Neural cell (in vitro differentiated cells): Measurements from ENCODE around the gene ARID1A. TPM values are rescaled to one million over a fixed set of nuclear protein-coding genes. Genes with fewer than 3 reads are reported as not detected.

Source experiments
- H2AFZ ChIP-seq: fragments of 200-600, 300-800 bp; sonication (generic), shearing (Covaris generic); 2 replicates; pipeline ENCODE4 v1.6.0; 2014; ENCODE audit warnings: low read depth, mild to moderate bottlenecking, antibody characterized with exemption, low read length, moderate library complexity
- H3F3A ChIP-seq: fragments of 200-600 bp; shearing (Covaris generic); 2 replicates; pipeline ENCODE4 v1.6.1; 2016; ENCODE audit warnings: mild to moderate bottlenecking, moderate library complexity, mixed read lengths, antibody characterized with exemption, low read length; ENCODE audit not compliant: insufficient read depth, poor library complexity, severe bottlenecking
- H3K27ac ChIP-seq: fragments of 200-600, 300-800 bp; sonication (generic), shearing (Covaris generic); 2 replicates; pipeline ENCODE4 v1.5.1; 2014; ENCODE audit warnings: mild to moderate bottlenecking, low read length, moderate library complexity
- H3K27me3 ChIP-seq: fragments of 300-800, 200-600 bp; sonication (generic), shearing (Covaris generic); 2 replicates; pipeline ENCODE4 v1.6.0; 2014; ENCODE audit warnings: mild to moderate bottlenecking, low read depth, low read length, moderate library complexity; ENCODE audit not compliant: insufficient read depth
- H3K36me3 ChIP-seq: fragments of 300-800, 200-600 bp; sonication (generic), shearing (Covaris generic); 2 replicates; pipeline ENCODE4 v1.5.1; 2014; ENCODE audit warnings: mild to moderate bottlenecking, antibody characterized with exemption, low read length, moderate library complexity; ENCODE audit not compliant: insufficient read depth
- H3K4me2 ChIP-seq: fragments of 300-800, 200-600 bp; sonication (generic), shearing (Covaris generic); 2 replicates; pipeline ENCODE4 v1.6.0; 2014; ENCODE audit warnings: mild to moderate bottlenecking, low read length
- H3K4me3 ChIP-seq: fragments of 300-800, 200-600 bp; sonication (generic), shearing (Covaris generic); 2 replicates; pipeline ENCODE4 v1.5.1; 2014; ENCODE audit warnings: mild to moderate bottlenecking, low read length, moderate library complexity
- H3K79me2 ChIP-seq: fragments of 200-600 bp; shearing (Covaris generic); replicated peaks from 2 replicates; pipeline ENCODE4 v1.6.0; 2014; ENCODE audit warnings: mild to moderate bottlenecking, low read length, moderate library complexity; ENCODE audit not compliant: insufficient read depth
- H3K9ac ChIP-seq: fragments of 300-800, 200-600 bp; sonication (generic), shearing (Covaris generic); 2 replicates; pipeline ENCODE4 v1.6.1; 2016; ENCODE audit warnings: mild to moderate bottlenecking, low read length, mixed read lengths
- H3K9me2 ChIP-seq: fragments of 200-600 bp; shearing (Covaris generic); 2 replicates; pipeline ENCODE4 v1.6.1; 2016; ENCODE audit warnings: mild to moderate bottlenecking, low read length, mixed read lengths; ENCODE audit not compliant: insufficient read depth
- H3K9me3 ChIP-seq: fragments of 200-600, 300-800 bp; sonication (generic), shearing (Covaris generic); 2 replicates; pipeline ENCODE4 v1.6.1; 2016; ENCODE audit warnings: mild to moderate bottlenecking, mixed run types, low read length, moderate library complexity, mixed read lengths
- H4K20me1 ChIP-seq: fragments of 200-600 bp; shearing (Covaris generic); 2 replicates; pipeline ENCODE4 v1.6.1; 2016; ENCODE audit warnings: mild to moderate bottlenecking, mixed run types; ENCODE audit not compliant: insufficient read depth
- EP300 ChIP-seq: fragments of 450-650 bp; conservative IDR thresholded peaks from 2 replicates; pipeline ENCODE4 v1.6.1; 2014; ENCODE audit warnings: antibody characterized with exemption, mild to moderate bottlenecking, moderate library complexity; ENCODE audit not compliant: poor library complexity, severe bottlenecking
- EZH2 ChIP-seq: fragments of 200-600, 300-800 bp; shearing (Covaris generic), sonication (generic); IDR thresholded peaks from 2 replicates; pipeline ENCODE4 v1.6.1; 2014; ENCODE audit warnings: antibody characterized with exemption, low read length, borderline replicate concordance, mild to moderate bottlenecking; ENCODE audit not compliant: insufficient read depth, poor library complexity, severe bottlenecking
- MXI1 ChIP-seq: fragments of 450-650 bp; conservative IDR thresholded peaks from 2 replicates; pipeline ENCODE4 v1.6.1; 2014; ENCODE audit warnings: antibody characterized with exemption, mild to moderate bottlenecking; ENCODE audit not compliant: poor library complexity, severe bottlenecking
- POLR2AphosphoS5 ChIP-seq: IDR thresholded peaks from 2 replicates; pipeline ENCODE4 v1.6.1; 2012
- RAD21 ChIP-seq: fragments of 450-650 bp; conservative IDR thresholded peaks from 2 replicates; pipeline ENCODE4 v1.6.1; 2014; ENCODE audit warnings: antibody characterized with exemption, mild to moderate bottlenecking, moderate library complexity
- SMC3 ChIP-seq: fragments of 450-650 bp; conservative IDR thresholded peaks from 2 replicates; pipeline ENCODE4 v1.6.1; 2014; ENCODE audit warnings: antibody characterized with exemption, mild to moderate bottlenecking, moderate library complexity; ENCODE audit not compliant: poor library complexity
- TAF1 ChIP-seq: IDR thresholded peaks from 2 replicates; pipeline ENCODE4 v1.6.1; 2012; ENCODE audit warnings: low read depth
- polyA plus RNA-seq: library from polyadenylated mRNA; depleted of rRNA; stranded (reverse); fragments of >200 nt; gene quantifications from 2 replicates; pipeline ENCODE4 v1.2.3, GENCODE V29; 2014
- TF ChIP-seq, protein P1 (sequence below): fragments of 450-650 bp; IDR thresholded peaks from 2 replicates; pipeline ENCODE4 v1.5.1; 2014; ENCODE audit warnings: antibody characterized with exemption, mild to moderate bottlenecking, moderate library complexity; ENCODE audit not compliant: poor library complexity, severe bottlenecking
- TF ChIP-seq, protein P2 (sequence below): IDR thresholded peaks from 2 replicates; pipeline ENCODE4 v1.6.1; 2012; ENCODE audit warnings: borderline replicate concordance

ARID1A gene
- polyA plus RNA-seq, 1 donor from 2014 or later: 13.2 TPM

DNA sequence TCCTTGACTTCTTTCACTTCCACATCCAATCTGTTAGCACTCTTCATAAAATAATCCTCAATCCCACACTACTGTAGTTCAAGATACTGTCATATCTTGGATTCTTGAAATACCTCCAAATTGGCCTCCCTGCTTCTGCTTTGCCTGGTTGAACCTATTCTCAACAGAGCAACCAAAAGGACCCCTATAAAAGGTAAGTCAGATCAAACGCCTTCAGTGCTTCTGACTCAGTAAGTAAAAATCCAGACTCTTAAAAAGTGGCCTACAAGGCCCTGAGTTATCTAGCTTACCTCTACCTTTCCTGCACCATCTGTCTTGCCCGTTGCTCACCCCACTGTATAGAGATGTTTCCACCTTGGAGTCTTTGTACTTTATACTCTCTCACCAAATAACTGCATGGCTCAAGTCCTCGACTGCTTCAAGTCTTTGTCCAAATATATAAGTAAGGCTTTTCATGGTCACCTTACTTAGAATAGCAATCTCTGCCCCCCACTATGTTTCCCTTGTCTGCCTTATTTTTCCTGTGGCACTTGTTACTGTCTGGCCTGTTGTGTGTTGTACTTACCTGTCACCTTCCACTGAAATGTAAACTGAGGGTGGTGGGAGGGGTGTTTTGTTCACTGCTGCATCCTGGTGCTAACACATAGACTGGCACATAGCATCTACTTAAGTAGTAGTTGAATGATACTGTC, 86.9 kb downstream of the ARID1A start:
- Histone ChIP-seq H3K4me2 (no peak overlapping the region), H3K27me3 (no peaks in the 10 kb centered on the region), H3K9me3 (no peaks in the 10 kb centered on the region), H3K9me2 (no peaks in the 10 kb centered on the region), H3K36me3 (peaks cover 13% of the 10 kb centered on the region), H3F3A (no peaks in the 10 kb centered on the region), H3K4me3 (no peak overlapping the region), H4K20me1 (no peaks in the 10 kb centered on the region), H3K27ac (no peak overlapping the region), H3K79me2 (peaks cover 4% of the 10 kb centered on the region), H3K9ac (no peak overlapping the region), H2AFZ (no peak overlapping the region)
- TF ChIP-seq MXI1 (no peak), RAD21 (no peak), SMC3 (no peak), EZH2 (no peak), TAF1 (no peak), POLR2AphosphoS5 (no peak), EP300 (no peak)
- TF ChIP-seq, protein P1, sequence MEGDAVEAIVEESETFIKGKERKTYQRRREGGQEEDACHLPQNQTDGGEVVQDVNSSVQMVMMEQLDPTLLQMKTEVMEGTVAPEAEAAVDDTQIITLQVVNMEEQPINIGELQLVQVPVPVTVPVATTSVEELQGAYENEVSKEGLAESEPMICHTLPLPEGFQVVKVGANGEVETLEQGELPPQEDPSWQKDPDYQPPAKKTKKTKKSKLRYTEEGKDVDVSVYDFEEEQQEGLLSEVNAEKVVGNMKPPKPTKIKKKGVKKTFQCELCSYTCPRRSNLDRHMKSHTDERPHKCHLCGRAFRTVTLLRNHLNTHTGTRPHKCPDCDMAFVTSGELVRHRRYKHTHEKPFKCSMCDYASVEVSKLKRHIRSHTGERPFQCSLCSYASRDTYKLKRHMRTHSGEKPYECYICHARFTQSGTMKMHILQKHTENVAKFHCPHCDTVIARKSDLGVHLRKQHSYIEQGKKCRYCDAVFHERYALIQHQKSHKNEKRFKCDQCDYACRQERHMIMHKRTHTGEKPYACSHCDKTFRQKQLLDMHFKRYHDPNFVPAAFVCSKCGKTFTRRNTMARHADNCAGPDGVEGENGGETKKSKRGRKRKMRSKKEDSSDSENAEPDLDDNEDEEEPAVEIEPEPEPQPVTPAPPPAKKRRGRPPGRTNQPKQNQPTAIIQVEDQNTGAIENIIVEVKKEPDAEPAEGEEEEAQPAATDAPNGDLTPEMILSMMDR: no peak
- TF ChIP-seq, protein P2, sequence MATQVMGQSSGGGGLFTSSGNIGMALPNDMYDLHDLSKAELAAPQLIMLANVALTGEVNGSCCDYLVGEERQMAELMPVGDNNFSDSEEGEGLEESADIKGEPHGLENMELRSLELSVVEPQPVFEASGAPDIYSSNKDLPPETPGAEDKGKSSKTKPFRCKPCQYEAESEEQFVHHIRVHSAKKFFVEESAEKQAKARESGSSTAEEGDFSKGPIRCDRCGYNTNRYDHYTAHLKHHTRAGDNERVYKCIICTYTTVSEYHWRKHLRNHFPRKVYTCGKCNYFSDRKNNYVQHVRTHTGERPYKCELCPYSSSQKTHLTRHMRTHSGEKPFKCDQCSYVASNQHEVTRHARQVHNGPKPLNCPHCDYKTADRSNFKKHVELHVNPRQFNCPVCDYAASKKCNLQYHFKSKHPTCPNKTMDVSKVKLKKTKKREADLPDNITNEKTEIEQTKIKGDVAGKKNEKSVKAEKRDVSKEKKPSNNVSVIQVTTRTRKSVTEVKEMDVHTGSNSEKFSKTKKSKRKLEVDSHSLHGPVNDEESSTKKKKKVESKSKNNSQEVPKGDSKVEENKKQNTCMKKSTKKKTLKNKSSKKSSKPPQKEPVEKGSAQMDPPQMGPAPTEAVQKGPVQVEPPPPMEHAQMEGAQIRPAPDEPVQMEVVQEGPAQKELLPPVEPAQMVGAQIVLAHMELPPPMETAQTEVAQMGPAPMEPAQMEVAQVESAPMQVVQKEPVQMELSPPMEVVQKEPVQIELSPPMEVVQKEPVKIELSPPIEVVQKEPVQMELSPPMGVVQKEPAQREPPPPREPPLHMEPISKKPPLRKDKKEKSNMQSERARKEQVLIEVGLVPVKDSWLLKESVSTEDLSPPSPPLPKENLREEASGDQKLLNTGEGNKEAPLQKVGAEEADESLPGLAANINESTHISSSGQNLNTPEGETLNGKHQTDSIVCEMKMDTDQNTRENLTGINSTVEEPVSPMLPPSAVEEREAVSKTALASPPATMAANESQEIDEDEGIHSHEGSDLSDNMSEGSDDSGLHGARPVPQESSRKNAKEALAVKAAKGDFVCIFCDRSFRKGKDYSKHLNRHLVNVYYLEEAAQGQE: no peak

DNA sequence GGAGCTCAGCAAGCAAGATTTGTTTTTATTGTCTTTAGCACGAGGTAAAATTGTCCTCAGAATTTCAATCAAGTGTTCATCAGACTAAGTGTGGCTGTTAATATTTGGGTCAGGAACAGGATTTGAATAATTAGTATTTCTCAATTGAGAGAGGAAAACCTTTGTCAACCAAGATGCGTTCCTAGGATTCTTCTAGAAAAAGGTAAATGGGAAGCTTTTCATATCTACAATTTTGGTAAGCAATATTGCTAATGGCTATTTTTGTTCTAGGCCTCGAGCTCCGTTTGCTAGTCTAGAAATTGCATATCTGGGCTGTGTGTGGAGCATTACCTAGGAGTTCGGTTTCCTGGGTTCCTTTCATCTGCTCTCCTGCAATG, 87.8 kb downstream of the ARID1A start:
- Histone ChIP-seq H4K20me1 (no peaks in the 10 kb centered on the region), H3K27ac (no peak overlapping the region), H2AFZ (no peak overlapping the region), H3K27me3 (no peaks in the 10 kb centered on the region), H3F3A (no peaks in the 10 kb centered on the region), H3K4me2 (no peak overlapping the region), H3K36me3 (peaks cover 13% of the 10 kb centered on the region), H3K79me2 (peaks cover 4% of the 10 kb centered on the region), H3K9ac (no peak overlapping the region), H3K9me2 (no peaks in the 10 kb centered on the region), H3K9me3 (no peaks in the 10 kb centered on the region), H3K4me3 (no peak overlapping the region)
- TF ChIP-seq POLR2AphosphoS5 (no peak), MXI1 (no peak), TAF1 (no peak), RAD21 (no peak), EP300 (no peak), SMC3 (no peak)
- TF ChIP-seq, protein P1: no peak
- TF ChIP-seq, protein P2: no peak
